ENCODE results near the gene CELF2.

Gene CELF2

GRCh38 chr10:11058965-11059364 lies 41.3 kb downstream of the CELF2 start:
- Histone ChIP-seq H3K27me3 (ENCODE audit: insufficient read depth, low read length) (no peaks in the 10 kb centered on the region), H3K4me3 (ENCODE audit: low read depth, low read length) (no peak overlapping the region), H3K36me3 (ENCODE audit: insufficient read depth, low read length) (no peaks in the 10 kb centered on the region), H3K4me1 (ENCODE audit: control insufficient read depth, insufficient read depth, low read length, unreplicated experiment) (peaks cover 5% of the 10 kb centered on the region), H3K27ac (ENCODE audit: low read depth, low read length) (no peak overlapping the region), H3K79me2 (ENCODE audit: control insufficient read depth, insufficient read depth, low read length, unreplicated experiment) (no peaks in the 10 kb centered on the region), H2AFZ (ENCODE audit: low read length, unreplicated experiment) (peak overlapping the region; percentile 62)

GRCh38 chr10:11063856-11064255 lies 46.2 kb downstream of the CELF2 start:
- H2AFZ ChIP-seq (ENCODE audit: low read length, unreplicated experiment), result no peak overlapping the region
- no peak overlapping the region for H3K27ac ChIP-seq (ENCODE audit: low read depth, low read length)
- peaks cover 5% of the 10 kb centered on the region for H3K4me1 ChIP-seq (ENCODE audit: control insufficient read depth, insufficient read depth, low read length, unreplicated experiment)
- H3K27me3 ChIP-seq (ENCODE audit: insufficient read depth, low read length), result no peaks in the 10 kb centered on the region
- no peak overlapping the region for H3K4me3 ChIP-seq (ENCODE audit: low read depth, low read length)
- no peaks in the 10 kb centered on the region for H3K79me2 ChIP-seq (ENCODE audit: control insufficient read depth, insufficient read depth, low read length, unreplicated experiment)
- no peaks in the 10 kb centered on the region for H3K36me3 ChIP-seq (ENCODE audit: insufficient read depth, low read length)

- Histone ChIP-seq H2AFZ (ENCODE audit: low read length, unreplicated experiment) (no peak overlapping the region), H3K36me3 (ENCODE audit: insufficient read depth, low read length) (no peaks in the 10 kb centered on the region), H3K27me3 (ENCODE audit: insufficient read depth, low read length) (no peaks in the 10 kb centered on the region), H3K4me1 (ENCODE audit: control insufficient read depth, insufficient read depth, low read length, unreplicated experiment) (no peaks in the 10 kb centered on the region), H3K27ac (ENCODE audit: low read depth, low read length) (no peak overlapping the region), H3K79me2 (ENCODE audit: control insufficient read depth, insufficient read depth, low read length, unreplicated experiment) (no peaks in the 10 kb centered on the region), H3K4me3 (ENCODE audit: low read depth, low read length) (no peak overlapping the region)
These were observed 47.2 kb downstream of the CELF2 start for GRCh38 chr10:11064832-11065231.

GRCh38 chr10:11065567-11065966 lies 47.9 kb downstream of the CELF2 start:
- no peak overlapping the region for H3K4me3 ChIP-seq (ENCODE audit: low read depth, low read length)
- no peaks in the 10 kb centered on the region for H3K36me3 ChIP-seq (ENCODE audit: insufficient read depth, low read length)
- no peaks in the 10 kb centered on the region for H3K79me2 ChIP-seq (ENCODE audit: control insufficient read depth, insufficient read depth, low read length, unreplicated experiment)
- H3K27ac ChIP-seq (ENCODE audit: low read depth, low read length), result no peak overlapping the region
- H3K27me3 ChIP-seq (ENCODE audit: insufficient read depth, low read length), result no peaks in the 10 kb centered on the region
- no peak overlapping the region for H2AFZ ChIP-seq (ENCODE audit: low read length, unreplicated experiment)
- no peaks in the 10 kb centered on the region for H3K4me1 ChIP-seq (ENCODE audit: control insufficient read depth, insufficient read depth, low read length, unreplicated experiment)

GRCh38 chr10:11066520-11066919 lies 48.8 kb downstream of the CELF2 start:
- Histone ChIP-seq H3K4me1 (ENCODE audit: control insufficient read depth, insufficient read depth, low read length, unreplicated experiment) (no peaks in the 10 kb centered on the region), H3K4me3 (ENCODE audit: low read depth, low read length) (no peak overlapping the region), H2AFZ (ENCODE audit: low read length, unreplicated experiment) (no peak overlapping the region)

GRCh38 chr10:11068861-11069633 lies 51.4 kb downstream of the CELF2 start:
- no peaks in the 10 kb centered on the region for H3K4me1 ChIP-seq (ENCODE audit: control insufficient read depth, insufficient read depth, low read length, unreplicated experiment)
- no peaks in the 10 kb centered on the region for H3K36me3 ChIP-seq (ENCODE audit: insufficient read depth, low read length)
- H2AFZ ChIP-seq (ENCODE audit: low read length, unreplicated experiment), result no peak overlapping the region
- no peaks in the 10 kb centered on the region for H3K79me2 ChIP-seq (ENCODE audit: control insufficient read depth, insufficient read depth, low read length, unreplicated experiment)
- no peaks in the 10 kb centered on the region for H3K27me3 ChIP-seq (ENCODE audit: insufficient read depth, low read length)
- H3K27ac ChIP-seq (ENCODE audit: low read depth, low read length), result no peak overlapping the region
- H3K4me3 ChIP-seq (ENCODE audit: low read depth, low read length), result no peak overlapping the region

More at GRCh38 chr10:11066520-11066919, 48.8 kb downstream of the CELF2 start:
- no peak overlapping the region for H3K27ac ChIP-seq (ENCODE audit: low read depth, low read length)
- no peaks in the 10 kb centered on the region for H3K27me3 ChIP-seq (ENCODE audit: insufficient read depth, low read length)
- no peaks in the 10 kb centered on the region for H3K36me3 ChIP-seq (ENCODE audit: insufficient read depth, low read length)
- H3K79me2 ChIP-seq (ENCODE audit: control insufficient read depth, insufficient read depth, low read length, unreplicated experiment), result no peaks in the 10 kb centered on the region

- no peak overlapping the region for H3K4me3 ChIP-seq (ENCODE audit: low read depth, low read length)
- no peaks in the 10 kb centered on the region for H3K79me2 ChIP-seq (ENCODE audit: control insufficient read depth, insufficient read depth, low read length, unreplicated experiment)
- no peaks in the 10 kb centered on the region for H3K36me3 ChIP-seq (ENCODE audit: insufficient read depth, low read length)
- no peaks in the 10 kb centered on the region for H3K27me3 ChIP-seq (ENCODE audit: insufficient read depth, low read length)
- no peak overlapping the region for H2AFZ ChIP-seq (ENCODE audit: low read length, unreplicated experiment)
- H3K4me1 ChIP-seq (ENCODE audit: control insufficient read depth, insufficient read depth, low read length, unreplicated experiment), result no peaks in the 10 kb centered on the region
- no peak overlapping the region for H3K27ac ChIP-seq (ENCODE audit: low read depth, low read length)
These were observed 55.7 kb downstream of the CELF2 start for GRCh38 chr10:11073410-11073809.

GRCh38 chr10:11074536-11075267 lies 57.0 kb downstream of the CELF2 start:
- no peak overlapping the region for H2AFZ ChIP-seq (ENCODE audit: low read length, unreplicated experiment)
- H3K27me3 ChIP-seq (ENCODE audit: insufficient read depth, low read length), result no peaks in the 10 kb centered on the region
- no peaks in the 10 kb centered on the region for H3K79me2 ChIP-seq (ENCODE audit: control insufficient read depth, insufficient read depth, low read length, unreplicated experiment)
- H3K36me3 ChIP-seq (ENCODE audit: insufficient read depth, low read length), result no peaks in the 10 kb centered on the region
- no peak overlapping the region for H3K4me3 ChIP-seq (ENCODE audit: low read depth, low read length)
- H3K4me1 ChIP-seq (ENCODE audit: control insufficient read depth, insufficient read depth, low read length, unreplicated experiment), result no peaks in the 10 kb centered on the region
- H3K27ac ChIP-seq (ENCODE audit: low read depth, low read length), result no peak overlapping the region

GRCh38 chr10:11076221-11076620 lies 58.5 kb downstream of the CELF2 start:
- no peaks in the 10 kb centered on the region for H3K4me1 ChIP-seq (ENCODE audit: control insufficient read depth, insufficient read depth, low read length, unreplicated experiment)
- H3K36me3 ChIP-seq (ENCODE audit: insufficient read depth, low read length), result no peaks in the 10 kb centered on the region
- no peak overlapping the region for H3K27ac ChIP-seq (ENCODE audit: low read depth, low read length)
- no peaks in the 10 kb centered on the region for H3K79me2 ChIP-seq (ENCODE audit: control insufficient read depth, insufficient read depth, low read length, unreplicated experiment)
- H3K27me3 ChIP-seq (ENCODE audit: insufficient read depth, low read length), result no peaks in the 10 kb centered on the region
- no peak overlapping the region for H3K4me3 ChIP-seq (ENCODE audit: low read depth, low read length)
- no peak overlapping the region for H2AFZ ChIP-seq (ENCODE audit: low read length, unreplicated experiment)

GRCh38 chr10:11080564-11080984 lies 62.9 kb downstream of the CELF2 start:
- no peaks in the 10 kb centered on the region for H3K27me3 ChIP-seq (ENCODE audit: insufficient read depth, low read length)
- H3K4me3 ChIP-seq (ENCODE audit: low read depth, low read length), result no peak overlapping the region
- no peak overlapping the region for H3K27ac ChIP-seq (ENCODE audit: low read depth, low read length)
- H3K79me2 ChIP-seq (ENCODE audit: control insufficient read depth, insufficient read depth, low read length, unreplicated experiment), result no peaks in the 10 kb centered on the region
- H2AFZ ChIP-seq (ENCODE audit: low read length, unreplicated experiment), result no peak overlapping the region
- H3K36me3 ChIP-seq (ENCODE audit: insufficient read depth, low read length), result no peaks in the 10 kb centered on the region
- no peaks in the 10 kb centered on the region for H3K4me1 ChIP-seq (ENCODE audit: control insufficient read depth, insufficient read depth, low read length, unreplicated experiment)

- no peak overlapping the region for H2AFZ ChIP-seq (ENCODE audit: low read length, unreplicated experiment)
- no peaks in the 10 kb centered on the region for H3K36me3 ChIP-seq (ENCODE audit: insufficient read depth, low read length)
- no peaks in the 10 kb centered on the region for H3K27me3 ChIP-seq (ENCODE audit: insufficient read depth, low read length)
- H3K4me3 ChIP-seq (ENCODE audit: low read depth, low read length), result no peak overlapping the region
- H3K4me1 ChIP-seq (ENCODE audit: control insufficient read depth, insufficient read depth, low read length, unreplicated experiment), result no peaks in the 10 kb centered on the region
- no peak overlapping the region for H3K27ac ChIP-seq (ENCODE audit: low read depth, low read length)
- H3K79me2 ChIP-seq (ENCODE audit: control insufficient read depth, insufficient read depth, low read length, unreplicated experiment), result no peaks in the 10 kb centered on the region
These were observed 63.7 kb downstream of the CELF2 start for GRCh38 chr10:11081408-11081807.

Measured in ACC112 (cell line).